SK-N-SH treated with all-trans-retinoic acid at 6 μM for 48 hours (cell line): ENCODE data around the gene PRKAG1.

Experiments used
- ATAC-seq: fragments of 200-7000 bp; cut with Tn5 transposase; 3 replicates; pipeline ENCODE4 v1.9.1; 2020; ENCODE audit warnings: mild to moderate bottlenecking, moderate library complexity
- ARNTL ChIP-seq: fragments of 450-650 bp; formaldehyde crosslinking; IDR thresholded peaks from 2 replicates; pipeline ENCODE4 v1.5.0; 2020; ENCODE audit warnings: low read depth, mild to moderate bottlenecking, moderate library complexity, borderline replicate concordance
- BACH2 ChIP-seq: fragments of 250-450 bp; sonication (Bioruptor Pico); IDR thresholded peaks from 2 replicates; pipeline ENCODE4 v1.9.0; 2021; ENCODE audit warnings: mild to moderate bottlenecking, borderline replicate concordance
- CREB5 ChIP-seq: fragments of 250-450 bp; sonication (Bioruptor Pico); IDR thresholded peaks from 2 replicates; pipeline ENCODE4 v1.5.1; 2020; ENCODE audit warnings: low read depth, mild to moderate bottlenecking, moderate library complexity
- CSDC2 ChIP-seq: fragments of 250-450 bp; sonication (Bioruptor Pico); IDR thresholded peaks from 2 replicates; pipeline ENCODE4 v1.5.0; 2020; ENCODE audit warnings: mild to moderate bottlenecking, moderate library complexity
- CSRNP3 ChIP-seq: fragments of 250-450 bp; sonication (Bioruptor Pico); IDR thresholded peaks from 2 replicates; pipeline ENCODE4 v1.5.1; 2021; ENCODE audit warnings: mild to moderate bottlenecking, moderate library complexity
- ISL1 ChIP-seq: fragments of 250-450 bp; sonication (Bioruptor Pico); IDR thresholded peaks from 2 replicates; pipeline ENCODE4 v2.1.2; 2022; ENCODE audit warnings: mild to moderate bottlenecking, moderate library complexity
- OSR1 ChIP-seq: fragments of 250-450 bp; sonication (Bioruptor Pico); IDR thresholded peaks from 2 replicates; pipeline ENCODE4 v1.8.0; 2022; ENCODE audit warnings: moderate library complexity, mild to moderate bottlenecking, inconsistent platforms
- PATZ1 ChIP-seq: fragments of 250-450 bp; sonication (Bioruptor Pico); IDR thresholded peaks from 2 replicates; pipeline ENCODE4 v1.8.0; 2020; ENCODE audit warnings: mild to moderate bottlenecking, moderate library complexity, borderline replicate concordance
- SNAI2 ChIP-seq: fragments of 250-450 bp; sonication (Bioruptor Pico); IDR thresholded peaks from 2 replicates; pipeline ENCODE4 v1.5.0; 2020; ENCODE audit warnings: mild to moderate bottlenecking, moderate library complexity
- TCF4 ChIP-seq: fragments of 250-450 bp; sonication (Bioruptor Pico); IDR thresholded peaks from 2 replicates; pipeline ENCODE4 v1.8.0; 2021; ENCODE audit warnings: mild to moderate bottlenecking, moderate library complexity, borderline replicate concordance
- TOX ChIP-seq: fragments of 250-450 bp; sonication (Bioruptor Pico); IDR thresholded peaks from 2 replicates; pipeline ENCODE4 v1.8.0; 2021; ENCODE audit warnings: mild to moderate bottlenecking, moderate library complexity, borderline replicate concordance
- TSHZ2 ChIP-seq: fragments of 250-450 bp; sonication (Bioruptor Pico); IDR thresholded peaks from 2 replicates; pipeline ENCODE4 v1.5.0; 2020; ENCODE audit warnings: mild to moderate bottlenecking, moderate library complexity
- ZC3H10 ChIP-seq: fragments of 250-450 bp; sonication (Bioruptor Pico); IDR thresholded peaks from 2 replicates; pipeline ENCODE4 v1.5.1; 2021; ENCODE audit warnings: mild to moderate bottlenecking, moderate library complexity
- ZFP3 ChIP-seq: fragments of 250-450 bp; sonication (Bioruptor Pico); IDR thresholded peaks from 2 replicates; pipeline ENCODE4 v1.5.0; 2020; ENCODE audit warnings: mild to moderate bottlenecking, moderate library complexity
- ZFP30 ChIP-seq: fragments of 450-650 bp; formaldehyde crosslinking; IDR thresholded peaks from 2 replicates; pipeline ENCODE4 v1.5.0; 2022; ENCODE audit warnings: mild to moderate bottlenecking, moderate library complexity
- ZNF565 ChIP-seq: fragments of 450-650 bp; formaldehyde crosslinking; conservative IDR thresholded peaks from 2 replicates; pipeline ENCODE4 v1.5.0; 2020; ENCODE audit warnings: low read depth, mild to moderate bottlenecking, moderate library complexity
- ZNF70 ChIP-seq: fragments of 450-650 bp; formaldehyde crosslinking; IDR thresholded peaks from 2 replicates; pipeline ENCODE4 v1.5.0; 2020; ENCODE audit warnings: mild to moderate bottlenecking, moderate library complexity
- ZNF8 ChIP-seq: fragments of 450-650 bp; formaldehyde crosslinking; IDR thresholded peaks from 2 replicates; pipeline ENCODE4 v1.5.0; 2020; ENCODE audit warnings: mild to moderate bottlenecking, moderate library complexity

PRKAG1 gene

GRCh38 chr12:49030714-49031572 is 12.4 kb upstream of the PRKAG1 start (continued):
- TF ChIP-seq TSHZ2 (CRISPR knock-in tag): no peak
- TF ChIP-seq ZFP30 (CRISPR knock-in tag): no peak
- TF ChIP-seq ARNTL (CRISPR knock-in tag): no peak
- no peak for TF ChIP-seq ZC3H10
- TF ChIP-seq BACH2 (CRISPR knock-in tag): no peak
- TF ChIP-seq, all 23 proteins: peak for 0

- ATAC-seq: no peak
- no peak for TF ChIP-seq CSDC2 (CRISPR knock-in tag)
- TF ChIP-seq SNAI2 (CRISPR knock-in tag): no peak
- TF ChIP-seq ZC3H10: no peak
- no peak for TF ChIP-seq ISL1 (CRISPR knock-in tag)
- no peak for TF ChIP-seq BACH2 (CRISPR knock-in tag)
- TF ChIP-seq CREB5: no peak
- TF ChIP-seq CSRNP3 (CRISPR knock-in tag): no peak
- TF ChIP-seq OSR1 (CRISPR knock-in tag): no peak
- TF ChIP-seq TCF4: no peak
- no peak for TF ChIP-seq ZNF70 (CRISPR knock-in tag)
- TF ChIP-seq TOX (CRISPR knock-in tag): no peak
- TF ChIP-seq ARNTL (CRISPR knock-in tag): no peak
- no peak for TF ChIP-seq ZNF8 (CRISPR knock-in tag)
Observed at GRCh38 chr12:49030119-49030518, 11.5 kb upstream of the PRKAG1 start.

GRCh38 chr12:49028666-49029275 is 10.2 kb upstream of the PRKAG1 start:
- no peak for TF ChIP-seq ZFP30 (CRISPR knock-in tag)
- no peak for TF ChIP-seq CSRNP3 (CRISPR knock-in tag)
- no peak for TF ChIP-seq ARNTL (CRISPR knock-in tag)
- no peak for TF ChIP-seq SNAI2 (CRISPR knock-in tag)
- TF ChIP-seq ZNF565 (CRISPR knock-in tag): no peak
- TF ChIP-seq ZFP3 (CRISPR knock-in tag): no peak
- no peak for TF ChIP-seq ZNF8 (CRISPR knock-in tag)
- TF ChIP-seq ZC3H10: no peak
- TF ChIP-seq TCF4: no peak
- no peak for TF ChIP-seq PATZ1 (CRISPR knock-in tag)

More at GRCh38 chr12:49028666-49029275, 10.2 kb upstream of the PRKAG1 start:
- no peak for ATAC-seq
